ENCODE measurements around the gene PDIA6.

- TF ChIP-seq POLR2A (IDR thresholded peaks at IDR 0.05; ENCODE audit: low read depth, low read length) (no peak), POLR2AphosphoS5 (IDR thresholded peaks at IDR 0.05; ENCODE audit: low read depth, low read length) (no peak), TAF1 (IDR thresholded peaks at IDR 0.05; ENCODE audit: low read depth, low read length) (no peak), PAX5 (IDR thresholded peaks at IDR 0.05; ENCODE audit: insufficient read depth, low read length, severe bottlenecking) (no peak)
Observed at GRCh38 chr2:10765461-10765860, 47.1 kb downstream of the PDIA6 start.

All from GM12891 (cell line).